DND-41 (cell line): ENCODE results near the gene CALN1.

Source experiments
- CTCF ChIP-seq: IDR thresholded peaks from 2 replicates; pipeline ENCODE4 v1.5.1; 2012; ENCODE audit warnings: borderline replicate concordance, low read length, moderate library complexity, mild to moderate bottlenecking; ENCODE audit not compliant: poor library complexity, severe bottlenecking; ENCODE audit errors: extremely low read depth
- EZH2 ChIP-seq: IDR thresholded peaks from 3 replicates; pipeline ENCODE4 v1.6.1; 2012; ENCODE audit warnings: borderline replicate concordance, low read depth, mild to moderate bottlenecking, moderate library complexity, low read length, inconsistent platforms; ENCODE audit not compliant: severe bottlenecking

GRCh38 chr7:72408966-72409637, 3.0 kb downstream of the CALN1 start:
- TF ChIP-seq CTCF (no peak), EZH2 (no peak)
